GM21825 (cell line): ENCODE measurements around the gene PTPRD.

Experiments
- ATAC-seq: cut with Tn5 transposase; IDR thresholded peaks from one replicate; pipeline ENCODE4 v1.9.1; 2021; ENCODE audit warnings: mild to moderate bottlenecking, moderate library complexity; ENCODE audit not compliant: unreplicated experiment

Gene PTPRD

GRCh38 chr9:9783211-9783610 lies 829.6 kb downstream of the PTPRD start:
- ATAC-seq = no peak

GRCh38 chr9:9778293-9778692 lies 834.5 kb downstream of the PTPRD start:
- ATAC-seq = no peak

GRCh38 chr9:9774471-9774870 lies 838.3 kb downstream of the PTPRD start:
- no peak for ATAC-seq

GRCh38 chr9:9771314-9771713 lies 841.5 kb downstream of the PTPRD start:
- no peak for ATAC-seq

DNA sequence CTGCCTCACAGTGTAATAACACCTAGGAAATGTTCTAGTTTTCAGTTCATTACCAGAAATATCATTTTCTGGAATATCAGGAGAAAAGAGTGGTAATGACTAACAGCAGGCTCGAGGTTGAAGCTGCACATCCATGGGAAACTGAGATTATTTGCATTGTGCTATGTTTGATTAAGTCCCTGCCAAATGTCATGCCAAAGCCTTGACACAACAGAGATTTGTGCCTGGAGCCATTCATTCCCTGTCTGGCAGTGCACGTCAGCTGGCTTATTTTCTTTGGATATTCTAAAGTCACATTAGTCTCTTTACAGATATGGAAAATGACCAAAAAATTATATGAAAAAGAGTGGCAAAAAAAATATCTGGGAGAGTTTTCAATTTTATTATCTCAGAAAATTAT lies 848.0 kb downstream of the PTPRD start:
- no peak for ATAC-seq

- ATAC-seq = no peak
Observed at GRCh38 chr9:9754186-9754585, 858.6 kb downstream of the PTPRD start.

GRCh38 chr9:9753266-9753665 lies 859.5 kb downstream of the PTPRD start:
- ATAC-seq = no peak

DNA sequence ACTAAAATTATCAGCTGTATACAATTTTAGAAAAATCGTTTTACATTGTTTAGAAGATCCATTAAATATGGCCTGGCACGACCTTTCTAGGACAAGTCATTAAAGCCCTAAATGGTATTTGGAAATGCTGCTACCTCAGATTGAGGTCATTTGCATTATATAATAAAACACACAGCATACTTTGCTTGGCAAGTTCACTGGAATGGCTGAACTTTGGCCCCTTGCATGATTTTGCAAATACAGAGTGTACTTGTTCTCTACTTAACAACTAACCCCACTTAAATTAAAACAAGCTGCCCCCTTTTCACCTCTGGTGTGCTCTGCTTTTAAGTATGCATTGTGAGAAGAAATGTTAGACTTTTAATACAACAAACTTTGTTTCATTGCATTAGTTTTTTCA lies 860.1 kb downstream of the PTPRD start:
- ATAC-seq = no peak

DNA sequence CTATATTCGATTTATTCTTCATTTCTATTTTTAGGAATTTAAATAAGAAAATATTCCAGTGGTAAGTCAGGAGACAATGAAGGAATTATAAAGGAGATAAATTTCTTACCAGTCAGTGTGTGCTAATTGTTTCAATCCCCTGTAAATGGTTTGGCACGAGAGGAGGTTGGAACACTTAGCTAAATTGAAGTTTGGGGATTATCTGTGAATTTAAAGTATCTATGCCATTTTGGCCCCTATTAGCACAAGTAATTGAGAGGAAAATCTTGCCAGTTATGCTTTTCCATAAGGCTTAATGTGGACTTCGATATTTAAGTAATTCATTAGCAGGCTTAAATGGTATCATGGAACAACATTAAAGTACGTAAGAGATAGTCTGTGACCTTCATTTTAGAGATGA lies 860.8 kb downstream of the PTPRD start:
- no peak for ATAC-seq

- no peak for ATAC-seq
Observed at GRCh38 chr9:9750719-9751118, 862.1 kb downstream of the PTPRD start.

GRCh38 chr9:9749591-9749990 lies 863.2 kb downstream of the PTPRD start:
- no peak for ATAC-seq

DNA sequence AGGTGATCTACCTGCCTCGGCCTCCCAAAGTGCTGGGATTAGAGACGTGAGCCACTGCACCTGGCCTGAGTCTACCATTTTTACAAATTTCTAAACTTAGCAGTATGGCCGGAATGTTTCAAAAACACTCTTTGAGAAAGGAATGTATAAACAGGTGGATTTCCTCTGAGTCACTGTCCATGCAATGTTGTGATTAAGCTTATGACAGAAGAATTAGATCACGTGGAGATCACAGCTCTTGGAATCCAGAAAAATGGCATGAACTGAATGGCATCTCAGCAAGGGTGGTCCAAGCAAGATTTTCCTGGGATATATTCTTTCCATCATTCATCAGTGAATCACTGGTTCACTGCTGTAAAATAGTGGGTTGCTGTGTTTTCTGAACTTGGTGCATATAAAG lies 865.0 kb downstream of the PTPRD start:
- ATAC-seq = no peak

- ATAC-seq = no peak
Observed at GRCh38 chr9:9746826-9747225, 866.0 kb downstream of the PTPRD start.

DNA sequence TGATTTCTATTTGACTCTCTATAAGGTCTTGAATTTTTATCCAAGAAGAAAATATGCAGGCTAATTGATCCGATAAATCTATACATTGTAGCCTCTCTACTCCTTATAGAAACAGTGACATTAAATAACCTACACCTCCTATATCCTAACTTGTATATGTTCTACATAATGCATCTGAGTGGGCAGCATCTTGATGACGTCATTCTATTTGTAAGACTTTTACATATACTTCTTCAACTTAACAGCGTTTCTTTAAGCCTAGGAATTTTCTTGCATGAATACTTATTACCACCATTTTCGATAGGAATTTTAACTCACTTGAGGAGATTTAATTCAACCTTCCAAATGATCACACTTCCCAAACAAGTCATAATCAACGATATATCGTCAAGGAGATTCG lies 869.0 kb downstream of the PTPRD start:
- ATAC-seq = no peak

GRCh38 chr9:9730174-9730573 lies 882.6 kb downstream of the PTPRD start:
- ATAC-seq = no peak

GRCh38 chr9:9729082-9729481 lies 883.7 kb downstream of the PTPRD start:
- no peak for ATAC-seq

DNA sequence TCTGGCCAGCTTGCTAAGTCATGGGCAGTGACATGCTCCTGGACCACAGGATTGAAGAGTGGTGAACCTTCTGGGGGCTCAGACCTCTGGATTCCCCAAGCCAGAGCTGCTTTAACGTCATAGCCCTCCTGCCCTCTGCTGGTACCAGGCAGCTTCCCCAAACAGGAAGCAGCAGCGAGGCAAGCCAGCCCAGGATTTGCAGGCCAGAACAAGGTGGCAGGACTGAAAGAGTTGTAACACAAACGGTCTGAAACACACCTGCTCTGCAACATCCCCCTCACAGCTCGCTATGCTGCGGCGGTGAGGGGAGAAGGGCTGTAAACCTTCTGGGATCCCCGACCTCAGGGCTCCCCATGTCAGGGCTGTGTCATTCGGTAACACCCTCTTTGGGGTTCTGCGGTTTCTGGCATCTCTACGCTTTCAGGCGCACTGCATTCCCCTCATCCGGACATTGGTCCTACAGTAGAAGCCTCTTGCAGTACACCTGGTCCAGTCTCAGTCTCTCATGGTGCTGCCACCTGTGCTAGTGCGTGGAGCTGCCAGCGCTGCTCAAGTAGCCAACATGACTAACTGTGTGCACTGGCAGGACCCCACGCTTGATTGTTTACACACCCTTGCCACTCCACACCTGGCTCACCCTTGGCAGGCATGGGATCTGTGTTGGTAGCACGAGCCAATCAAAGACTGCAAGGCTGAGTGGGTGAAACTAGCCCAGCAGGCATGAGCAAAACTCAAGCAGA lies 893.3 kb downstream of the PTPRD start:
- no peak for ATAC-seq

- ATAC-seq = no peak
Observed at GRCh38 chr9:9718691-9719090, 894.1 kb downstream of the PTPRD start.

DNA sequence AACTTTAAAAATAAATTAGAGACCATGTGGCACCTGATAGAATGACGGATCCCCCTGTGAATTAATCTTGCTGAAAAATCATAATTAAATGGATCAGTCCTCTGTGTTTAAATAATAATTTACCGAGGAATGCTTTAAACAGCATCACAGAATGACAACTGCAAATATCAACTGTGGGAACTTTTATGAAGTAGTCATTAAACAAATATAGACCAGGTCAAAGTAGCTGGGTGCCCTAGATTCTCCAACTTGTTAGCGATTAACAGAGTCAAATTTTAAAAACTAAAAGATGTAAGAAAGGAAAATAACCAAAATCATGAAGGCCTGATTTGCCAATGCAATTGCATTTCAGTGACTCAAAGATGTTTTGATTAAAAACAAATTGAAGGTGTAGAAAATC lies 933.4 kb downstream of the PTPRD start:
- ATAC-seq = no peak

GRCh38 chr9:9674461-9674860 lies 938.3 kb downstream of the PTPRD start:
- no peak for ATAC-seq

GRCh38 chr9:9670454-9670853 lies 942.3 kb downstream of the PTPRD start:
- ATAC-seq = no peak

DNA sequence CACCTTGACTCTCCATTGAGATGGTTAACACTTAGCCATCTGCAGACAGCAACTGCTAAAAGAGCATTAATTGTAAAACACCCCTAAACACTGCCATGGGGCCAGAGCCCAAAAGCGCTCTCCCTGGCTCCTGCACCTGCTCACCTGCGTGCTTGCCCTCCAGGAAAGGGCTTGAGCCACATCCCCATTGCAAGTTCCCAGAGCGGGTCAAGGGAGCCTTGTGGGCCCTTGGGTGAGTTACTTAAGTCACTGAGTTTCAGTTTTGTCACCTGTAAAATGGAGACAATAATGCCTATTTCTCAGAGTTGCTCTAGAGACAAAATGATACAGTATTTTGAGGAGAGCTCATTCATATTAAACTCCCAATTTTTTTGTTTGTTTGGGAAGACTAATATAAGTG lies 967.8 kb downstream of the PTPRD start:
- no peak for ATAC-seq

DNA sequence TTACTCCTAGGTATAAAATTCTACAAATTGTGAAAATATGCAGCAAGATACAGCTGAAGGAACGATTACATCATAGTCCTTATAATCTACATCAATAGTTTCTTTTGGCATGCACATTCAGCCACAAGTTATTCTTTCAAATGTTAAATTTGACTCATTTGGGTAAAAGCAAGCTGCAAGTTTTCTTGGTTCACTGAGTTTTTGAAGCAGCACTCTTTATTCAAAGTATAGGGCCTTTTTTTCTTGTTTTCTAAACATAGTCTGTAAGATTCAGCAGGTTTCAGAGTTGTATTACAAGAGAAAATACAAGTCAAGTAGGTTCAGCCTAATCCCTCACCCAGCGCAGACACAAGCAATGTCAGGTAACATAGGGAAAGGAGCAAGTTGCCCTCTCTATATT lies 981.5 kb downstream of the PTPRD start:
- ATAC-seq = no peak
